BE2C (cell line): ENCODE data around the gene EP300.
"Not testable (repeated sequence)": the region's sequence is repeated elsewhere in the genome, so short reads cannot be mapped to it uniquely, and the experiment has no call there.

ENCODE experiments used
- DNase-seq: peaks from one replicate; pipeline ENCODE4 v3.0.0-alpha.2; 2020
- H3K27me3 ChIP-seq: fragments of 250-450 bp; sonication (Bioruptor Pico); 2 replicates; pipeline ENCODE4 v1.5.1; 2020; ENCODE audit warnings: mild to moderate bottlenecking
- H3K36me3 ChIP-seq: fragments of 250-450 bp; sonication (Bioruptor Pico); 2 replicates; pipeline ENCODE4 v1.5.1; 2020; ENCODE audit warnings: mild to moderate bottlenecking
- H3K4me1 ChIP-seq: fragments of 250-450 bp; sonication (Bioruptor Pico); 2 replicates; pipeline ENCODE4 v1.5.1; 2020
- H3K4me3 ChIP-seq: 2 replicates; pipeline ENCODE4 v1.5.1; 2011; ENCODE audit warnings: low read depth, low read length
- H3K9me3 ChIP-seq: fragments of 250-450 bp; sonication (Bioruptor Pico); 2 replicates; pipeline ENCODE4 v1.5.1; 2020
- TF ChIP-seq, protein P1 (sequence below): IDR thresholded peaks from 2 replicates; pipeline ENCODE4 v1.5.1; 2012; ENCODE audit warnings: mild to moderate bottlenecking, low read depth, low read length

The EP300 gene

DNA sequence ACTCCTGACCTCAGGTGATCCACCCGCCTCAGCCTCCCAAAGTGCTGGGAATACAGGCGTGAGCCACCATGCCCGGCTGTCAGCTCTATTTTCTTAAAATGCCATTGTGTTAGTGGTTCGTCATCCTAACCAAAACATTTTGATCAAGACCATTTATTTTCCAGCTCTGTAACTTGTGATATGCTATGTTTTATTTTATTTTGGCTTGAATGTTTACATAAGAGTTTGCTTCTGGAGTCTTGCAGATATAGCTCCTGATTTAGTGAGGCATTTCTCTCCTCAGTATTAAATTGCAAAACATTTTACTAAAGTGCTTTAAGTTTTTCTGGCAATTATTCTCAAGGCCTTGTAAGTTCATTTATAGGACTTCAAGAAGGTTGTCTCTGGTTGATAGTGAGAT, 4.4 kb downstream of the EP300 start:
- no peaks in the 10 kb centered on the region for H3K9me3 ChIP-seq
- peaks cover 20% of the 10 kb centered on the region for H3K36me3 ChIP-seq
- no peaks in the 10 kb centered on the region for H3K27me3 ChIP-seq
- no peaks in the 10 kb centered on the region for H3K4me1 ChIP-seq
- no peak for DNase-seq
- TF ChIP-seq, protein P1, sequence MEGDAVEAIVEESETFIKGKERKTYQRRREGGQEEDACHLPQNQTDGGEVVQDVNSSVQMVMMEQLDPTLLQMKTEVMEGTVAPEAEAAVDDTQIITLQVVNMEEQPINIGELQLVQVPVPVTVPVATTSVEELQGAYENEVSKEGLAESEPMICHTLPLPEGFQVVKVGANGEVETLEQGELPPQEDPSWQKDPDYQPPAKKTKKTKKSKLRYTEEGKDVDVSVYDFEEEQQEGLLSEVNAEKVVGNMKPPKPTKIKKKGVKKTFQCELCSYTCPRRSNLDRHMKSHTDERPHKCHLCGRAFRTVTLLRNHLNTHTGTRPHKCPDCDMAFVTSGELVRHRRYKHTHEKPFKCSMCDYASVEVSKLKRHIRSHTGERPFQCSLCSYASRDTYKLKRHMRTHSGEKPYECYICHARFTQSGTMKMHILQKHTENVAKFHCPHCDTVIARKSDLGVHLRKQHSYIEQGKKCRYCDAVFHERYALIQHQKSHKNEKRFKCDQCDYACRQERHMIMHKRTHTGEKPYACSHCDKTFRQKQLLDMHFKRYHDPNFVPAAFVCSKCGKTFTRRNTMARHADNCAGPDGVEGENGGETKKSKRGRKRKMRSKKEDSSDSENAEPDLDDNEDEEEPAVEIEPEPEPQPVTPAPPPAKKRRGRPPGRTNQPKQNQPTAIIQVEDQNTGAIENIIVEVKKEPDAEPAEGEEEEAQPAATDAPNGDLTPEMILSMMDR = no peak
- no peak overlapping the region for H3K4me3 ChIP-seq

DNA sequence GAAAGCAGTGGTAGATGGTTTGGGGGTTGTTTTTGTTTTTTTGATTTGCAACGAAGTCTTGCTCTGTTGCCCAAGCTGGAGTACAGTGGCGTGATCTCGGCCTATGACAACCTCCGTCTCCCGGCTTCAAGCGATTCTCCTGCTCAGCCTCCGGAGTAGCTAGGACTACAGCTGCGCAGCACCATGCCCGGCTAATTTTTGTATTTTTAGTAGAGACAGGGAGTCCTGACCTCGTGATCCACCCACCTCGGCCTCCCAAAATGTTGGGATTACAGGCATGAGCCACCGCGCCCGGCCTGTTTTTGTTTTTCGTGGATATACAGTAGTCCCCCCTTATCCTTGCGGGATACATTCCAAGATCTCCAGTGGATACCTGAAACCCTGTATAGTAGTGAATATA, 6.6 kb downstream of the EP300 start:
- Histone ChIP-seq H3K9me3 (no peaks in the 10 kb centered on the region), H3K27me3 (no peaks in the 10 kb centered on the region), H3K4me3 (no peak overlapping the region), H3K4me1 (no peaks in the 10 kb centered on the region), H3K36me3 (peaks cover 23% of the 10 kb centered on the region)
- TF ChIP-seq, protein P1 = no peak
- no peak for DNase-seq

- TF ChIP-seq, protein P1 = no peak
- Histone ChIP-seq H3K9me3 (no peaks in the 10 kb centered on the region), H3K27me3 (no peaks in the 10 kb centered on the region), H3K4me1 (no peaks in the 10 kb centered on the region), H3K4me3 (no peak overlapping the region), H3K36me3 (peaks cover 20% of the 10 kb centered on the region)
- no peak for DNase-seq
Measured at GRCh38 chr22:41106122-41106968, 14.0 kb downstream of the EP300 start.

- not testable (repeated sequence) for DNase-seq, H3K4me3 ChIP-seq, H3K9me3 ChIP-seq, H3K4me1 ChIP-seq, H3K27me3 ChIP-seq
- H3K36me3 ChIP-seq = peaks cover 22% of the 10 kb centered on the region
Measured at GRCh38 chr22:41106969-41107325, 14.6 kb downstream of the EP300 start.

GRCh38 chr22:41110968-41111367, 18.6 kb downstream of the EP300 start:
- Histone ChIP-seq H3K27me3 (no peaks in the 10 kb centered on the region), H3K9me3 (no peaks in the 10 kb centered on the region), H3K4me3 (no peak overlapping the region), H3K4me1 (no peaks in the 10 kb centered on the region), H3K36me3 (peaks cover 27% of the 10 kb centered on the region)
- TF ChIP-seq, protein P1 = no peak
- DNase-seq = no peak

DNA sequence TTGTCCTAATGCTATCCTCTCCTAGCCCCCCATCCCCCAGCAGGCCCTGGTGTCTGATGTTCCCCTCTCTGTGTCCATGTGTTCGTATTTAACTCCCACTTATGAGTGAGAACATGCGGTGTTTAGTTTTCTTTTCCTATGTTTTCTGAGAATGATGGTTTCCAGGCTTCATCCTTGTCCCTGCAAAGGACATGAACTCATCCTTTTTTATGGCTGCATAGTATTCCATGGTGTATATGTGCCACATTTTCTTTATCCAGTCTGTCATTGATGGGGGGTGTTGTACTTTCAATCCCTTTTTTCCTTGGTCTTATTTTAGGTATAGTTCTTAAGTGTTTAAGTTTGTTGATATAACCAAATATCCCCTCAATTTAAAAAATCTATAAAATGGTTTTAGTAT, 23.9 kb downstream of the EP300 start:
- TF ChIP-seq, protein P1 = no peak
- H3K4me3 ChIP-seq = no peak overlapping the region
- H3K36me3 ChIP-seq = peaks cover 38% of the 10 kb centered on the region
- no peaks in the 10 kb centered on the region for H3K4me1 ChIP-seq
- H3K27me3 ChIP-seq = no peaks in the 10 kb centered on the region
- no peak for DNase-seq
- H3K9me3 ChIP-seq = no peaks in the 10 kb centered on the region
